GM18511 (cell line): ENCODE measurements around the gene DOP1A.

Source experiments
- ATAC-seq: cut with Tn5 transposase; IDR thresholded peaks from one replicate; pipeline ENCODE4 v1.9.1; 2021; ENCODE audit warnings: mild to moderate bottlenecking, moderate library complexity; ENCODE audit not compliant: unreplicated experiment

Gene DOP1A

DNA sequence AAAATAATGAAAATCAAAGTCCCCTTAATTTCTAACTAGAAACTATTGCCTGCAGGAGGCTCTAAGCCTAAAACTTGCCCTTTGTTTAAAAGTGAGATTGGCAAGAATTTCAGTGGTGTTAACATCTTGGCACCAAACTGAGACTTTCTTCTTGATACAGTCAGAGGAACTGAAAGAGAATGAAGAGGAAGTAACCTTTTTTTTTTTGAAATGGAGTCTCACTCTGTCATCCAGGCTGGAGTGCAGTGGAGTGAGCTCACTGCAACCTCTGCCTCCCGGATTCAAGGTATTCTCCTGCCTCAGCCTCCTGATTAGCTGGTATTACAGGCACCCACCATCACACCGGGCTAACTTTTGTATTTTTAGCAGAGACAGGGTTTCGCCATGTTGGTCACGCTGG is 3.6 kb downstream of the DOP1A start:
- ATAC-seq = peak; percentile 59

GRCh38 chr6:83071707-83072106 is 4.2 kb downstream of the DOP1A start:
- no peak for ATAC-seq

- no peak for ATAC-seq
Observed at GRCh38 chr6:83072726-83073125, 5.3 kb downstream of the DOP1A start.

DNA sequence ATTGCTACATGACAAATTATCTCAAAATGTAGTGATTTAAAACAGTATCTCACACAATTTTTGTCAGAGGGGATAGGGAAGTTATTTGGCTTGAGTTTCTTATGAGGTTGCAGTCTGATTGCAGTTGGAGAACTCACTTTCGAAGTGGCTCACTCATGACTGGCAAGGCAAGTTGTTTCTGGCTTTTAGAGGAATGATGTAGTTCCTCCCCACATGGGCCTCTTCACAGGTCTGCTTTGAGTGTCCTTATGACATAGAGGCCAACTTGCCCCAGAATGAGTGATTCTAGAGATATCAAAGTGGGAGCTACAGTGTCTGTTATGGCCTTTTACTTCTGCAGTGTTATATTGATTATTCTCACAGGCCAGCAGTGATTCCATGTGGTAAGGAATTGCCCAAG is 6.1 kb downstream of the DOP1A start:
- no peak for ATAC-seq

DNA sequence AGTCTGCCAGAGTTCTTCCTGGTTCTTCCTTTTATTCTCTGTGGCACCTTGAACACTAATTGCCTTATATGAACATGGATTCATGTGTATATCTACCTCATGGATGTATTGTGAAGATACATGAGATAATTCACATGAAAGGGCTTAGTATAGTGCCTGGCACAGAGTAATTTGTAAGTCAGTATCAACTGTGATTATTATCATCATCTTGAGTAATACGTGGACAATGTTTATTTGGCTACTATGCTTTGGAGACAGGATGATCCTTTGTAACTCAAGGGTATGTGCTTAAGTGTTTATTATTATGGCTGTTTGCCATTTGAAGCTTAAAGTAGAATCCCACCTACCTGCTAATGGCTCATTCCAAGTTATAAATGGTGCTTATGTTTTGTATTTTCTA is 16.0 kb downstream of the DOP1A start:
- ATAC-seq = no peak

- peak; percentile 99 for ATAC-seq
Observed at GRCh38 chr6:83086751-83087150, 19.3 kb downstream of the DOP1A start.

DNA sequence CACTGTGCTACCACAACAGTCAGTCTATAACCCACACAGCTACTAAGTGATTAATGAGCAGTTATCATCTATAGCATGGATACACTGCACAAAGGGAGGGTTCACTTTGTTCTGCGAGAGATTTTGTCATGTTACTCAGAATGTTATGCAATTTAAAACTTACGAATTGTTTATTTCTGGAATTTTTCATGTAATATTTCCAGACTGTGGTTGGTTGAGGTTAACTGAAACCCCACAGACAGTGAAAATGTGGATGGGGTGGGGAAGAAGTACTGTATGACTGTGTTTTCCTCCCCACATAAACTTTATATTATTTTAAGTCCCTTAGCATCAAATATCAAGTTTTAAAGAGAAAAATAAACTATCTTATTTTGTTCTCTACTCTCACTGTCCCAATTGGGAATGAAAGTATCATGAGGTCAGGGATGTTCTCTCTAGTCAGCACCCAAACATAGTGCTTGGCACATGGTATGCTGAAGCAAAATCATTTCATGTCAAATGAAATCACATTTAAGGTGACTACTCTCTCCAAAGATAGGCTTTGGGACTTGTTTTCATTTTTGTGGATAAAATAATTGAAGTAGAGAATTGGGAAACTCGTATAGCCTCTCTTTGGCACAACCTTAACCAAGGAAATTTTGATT is 25.4 kb downstream of the DOP1A start:
- ATAC-seq = no peak

GRCh38 chr6:83096791-83097190 is 29.3 kb downstream of the DOP1A start:
- ATAC-seq = no peak

GRCh38 chr6:83097204-83097603 is 29.7 kb downstream of the DOP1A start:
- no peak for ATAC-seq

- ATAC-seq = no peak
Observed at GRCh38 chr6:83097675-83098074, 30.2 kb downstream of the DOP1A start.

DNA sequence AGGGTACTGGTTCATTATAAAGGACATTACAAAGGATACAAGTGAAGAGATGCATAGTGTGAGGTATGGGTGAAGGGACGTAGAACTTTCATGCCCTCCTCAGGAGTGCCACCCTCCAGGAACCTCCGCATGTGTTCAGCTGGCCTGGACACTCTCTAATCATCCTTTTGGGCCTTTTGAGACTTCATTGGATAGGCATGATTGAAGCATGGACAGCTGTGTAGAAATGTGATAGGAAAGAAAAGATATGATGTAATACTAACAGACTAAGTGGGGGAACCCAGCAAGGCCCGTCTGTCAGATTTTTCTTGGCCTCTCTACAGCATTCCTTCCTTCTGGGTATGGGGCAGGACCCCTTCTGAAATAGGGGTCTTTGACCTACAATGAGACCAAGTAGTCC is 31.1 kb downstream of the DOP1A start:
- no peak for ATAC-seq

GRCh38 chr6:83108378-83108777 is 40.9 kb downstream of the DOP1A start:
- no peak for ATAC-seq

- no peak for ATAC-seq
Observed at GRCh38 chr6:83113258-83113657, 45.8 kb downstream of the DOP1A start.

GRCh38 chr6:83114164-83114563 is 46.7 kb downstream of the DOP1A start:
- no peak for ATAC-seq

DNA sequence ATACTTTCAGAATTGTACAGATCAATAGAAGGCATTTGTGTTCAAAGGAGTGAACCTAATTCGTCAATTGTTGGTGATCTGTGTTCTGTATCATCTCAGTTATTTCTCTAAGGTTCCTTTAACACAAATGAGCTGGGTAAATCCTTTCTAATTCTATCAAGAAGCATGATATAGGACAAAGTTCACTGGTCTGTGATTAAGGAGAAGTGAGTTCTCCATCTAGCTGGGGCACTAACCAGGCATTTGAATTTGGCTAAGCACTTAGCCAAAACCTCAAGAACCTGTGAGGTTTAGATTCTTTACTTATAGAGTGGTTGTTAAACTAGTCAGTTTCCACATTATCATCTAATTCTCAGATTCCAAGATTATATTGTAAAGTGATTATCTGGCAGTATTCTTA is 50.3 kb downstream of the DOP1A start:
- no peak for ATAC-seq

DNA sequence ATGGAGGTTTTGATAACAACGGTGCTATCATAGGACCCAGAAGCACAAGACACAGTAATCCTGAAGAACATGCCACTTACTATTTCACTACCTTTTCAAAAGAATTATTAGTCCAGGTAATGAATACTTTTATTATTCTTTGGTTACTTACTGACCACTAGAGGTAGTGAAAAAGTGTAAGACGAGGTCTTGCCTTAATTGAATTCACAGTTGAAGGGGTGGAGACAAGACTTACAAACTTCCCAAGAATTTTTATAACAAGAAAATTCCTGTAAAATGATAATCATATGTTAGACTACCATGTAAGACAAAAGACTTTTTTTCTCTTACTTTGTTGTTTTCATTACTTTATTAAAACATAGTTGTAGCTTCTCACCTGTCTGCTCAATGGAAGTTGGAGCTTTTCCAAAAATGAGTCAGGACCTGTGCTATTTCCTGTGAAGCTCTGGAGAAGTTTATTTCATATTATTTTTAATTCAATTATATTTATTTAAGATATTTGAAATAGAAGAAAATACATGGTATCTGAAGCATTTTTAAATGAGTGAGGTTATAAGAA is 52.4 kb downstream of the DOP1A start:
- ATAC-seq = no peak

DNA sequence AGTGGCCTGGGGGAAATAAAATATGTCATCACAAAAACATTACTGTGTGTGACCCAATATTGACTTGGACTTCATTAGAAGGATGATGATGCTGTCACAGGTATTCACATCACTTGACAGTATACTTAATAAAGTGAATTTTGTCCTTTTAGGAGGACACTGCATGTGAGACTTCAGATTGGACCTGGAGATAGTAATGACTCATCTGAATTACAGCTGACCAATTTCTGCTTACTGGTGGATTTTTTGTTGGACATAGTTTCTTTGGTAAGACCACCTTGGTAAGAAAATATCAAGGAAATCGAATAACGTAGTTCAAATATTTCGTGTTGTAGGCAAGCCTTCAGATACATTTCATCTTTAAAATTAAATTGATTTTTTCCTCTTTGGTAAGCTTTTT is 57.1 kb downstream of the DOP1A start:
- ATAC-seq = no peak

DNA sequence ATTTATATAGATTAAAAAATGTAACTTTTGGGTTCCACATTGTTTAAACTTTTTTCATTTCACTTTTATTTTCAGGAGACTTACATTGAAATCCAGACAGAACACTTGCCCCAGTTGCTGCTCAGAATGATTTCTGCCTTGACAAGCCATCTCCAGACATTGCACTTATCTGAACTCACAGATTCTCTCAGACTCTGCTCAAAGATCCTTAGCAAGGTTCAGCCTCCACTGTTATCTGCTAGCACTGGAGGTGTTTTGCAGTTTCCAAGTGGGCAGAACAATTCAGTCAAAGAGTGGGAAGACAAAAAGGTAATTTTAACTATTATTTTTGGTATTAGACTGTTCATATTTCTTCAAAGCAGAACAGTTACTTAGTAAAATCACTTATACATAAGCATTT is 58.0 kb downstream of the DOP1A start:
- no peak for ATAC-seq

GRCh38 chr6:83126223-83126622 is 58.8 kb downstream of the DOP1A start:
- no peak for ATAC-seq

- ATAC-seq = no peak
Observed at GRCh38 chr6:83126807-83127206, 59.3 kb downstream of the DOP1A start.

DNA sequence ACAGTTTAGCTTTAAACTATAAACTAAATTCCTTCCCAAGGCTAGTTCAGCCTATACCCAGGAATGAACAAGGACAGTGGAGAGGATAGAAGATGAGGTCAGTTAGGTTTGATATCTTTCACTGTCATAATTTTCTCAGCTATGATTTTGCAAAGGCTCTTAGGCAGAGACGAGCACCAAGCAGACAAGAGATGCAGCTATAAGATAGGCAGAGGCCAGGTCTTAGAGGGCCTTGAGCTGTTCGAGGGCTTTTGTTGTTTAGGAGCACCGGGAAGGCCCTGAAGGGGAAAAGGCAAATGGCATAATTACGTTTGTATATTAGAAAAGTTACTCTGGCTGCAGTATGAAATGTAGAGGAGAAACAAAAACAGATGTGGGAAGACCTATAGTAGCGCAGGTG is 59.8 kb downstream of the DOP1A start:
- ATAC-seq = no peak

DNA sequence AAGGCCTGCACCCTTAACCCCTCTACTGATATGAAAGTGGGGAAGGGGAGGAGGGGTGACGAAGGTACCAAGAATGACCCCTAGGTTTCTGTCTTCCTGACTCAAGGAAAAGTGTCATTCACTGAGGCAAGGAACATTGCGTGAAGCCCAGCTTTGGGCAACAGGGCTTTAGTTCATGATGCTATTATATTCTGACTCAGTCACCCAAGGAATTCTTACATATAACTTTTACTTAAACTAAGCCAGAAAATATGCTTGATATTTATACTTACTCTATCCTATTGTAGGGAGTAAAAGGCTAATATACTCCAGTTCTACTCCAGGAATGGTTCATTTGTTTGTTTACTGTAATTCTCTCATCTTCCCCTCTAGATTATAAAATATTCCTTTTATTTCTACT is 60.5 kb downstream of the DOP1A start:
- no peak for ATAC-seq

GRCh38 chr6:83132121-83132520 is 64.7 kb downstream of the DOP1A start:
- no peak for ATAC-seq
